Upper lobe of right lung (tissue), 1 donor: ENCODE measurements around the gene RFTN1. TPM values are rescaled to one million over a fixed set of nuclear protein-coding genes. Genes with fewer than 3 reads are reported as not detected.

Experiments
- ATAC-seq: fragments of 200-7000 bp; cut with Tn5 transposase; one replicate; pipeline ENCODE4 v1.9.1; 2020; ENCODE audit warnings: mild to moderate bottlenecking, moderate library complexity
- DNase-seq: peaks from one replicate; pipeline ENCODE4 v3.0.0-alpha.2; 2020
- H3K27ac ChIP-seq: fragments of 200-600 bp; one replicate; pipeline ENCODE4 v1.8.0; 2022
- H3K27me3 ChIP-seq: fragments of 200-600 bp; one replicate; pipeline ENCODE4 v1.8.0; 2022; ENCODE audit warnings: mild to moderate bottlenecking
- H3K36me3 ChIP-seq: fragments of 200-600 bp; one replicate; pipeline ENCODE4 v1.8.0; 2022
- H3K4me1 ChIP-seq: fragments of 200-600 bp; one replicate; pipeline ENCODE4 v1.8.0; 2022
- H3K4me3 ChIP-seq: fragments of 200-600 bp; one replicate; pipeline ENCODE4 v1.8.0; 2022; ENCODE audit warnings: mild to moderate bottlenecking
- H3K9me3 ChIP-seq: fragments of 200-600 bp; one replicate; pipeline ENCODE4 v1.8.0; 2022
- intact Hi-C: fragments of 100-400 bp; cut with DNase I; formaldehyde crosslinking; loops from one replicate; pipeline ENCODE4 v1.11.0; 2022
- total RNA-seq: library from RNA; stranded (reverse); fragmentation: NEBNext Ultra II Directional; extraction: Animal tissue kit (Norgen Biotek cat#: 25700); gene quantifications from one replicate; pipeline ENCODE4 v1.2.1, GENCODE V29; 2021
- TF ChIP-seq, protein P1 (sequence below): fragments of 200-600 bp; IDR thresholded peaks from one replicate; pipeline ENCODE4 v1.8.0; 2022; ENCODE audit warnings: antibody characterized with exemption
- donor health status: DM: no; HTN: yes; CAD: no; lungs with severe emphysema.

RFTN1 gene
- total RNA-seq, 1 donor from 2014 or later, result 69.4 TPM

DNA sequence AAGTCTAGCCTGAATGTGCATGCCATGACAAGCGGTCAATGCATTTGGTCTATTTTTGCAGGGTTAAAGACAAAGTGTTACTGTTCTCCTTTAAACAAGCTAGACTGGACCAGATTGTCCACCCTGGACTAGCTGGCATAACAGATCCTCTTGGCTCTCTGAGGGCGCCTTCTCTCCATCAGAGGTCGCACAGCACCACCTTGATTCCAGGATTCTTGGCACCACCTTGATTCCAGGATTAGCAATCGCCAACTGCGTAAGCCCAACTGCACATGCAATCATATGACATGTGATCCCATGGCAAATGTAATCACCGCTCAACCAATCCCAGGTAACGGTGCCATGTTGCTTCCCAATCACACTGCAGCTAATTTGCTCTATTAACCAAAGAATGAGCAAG lies 149.9 kb downstream of the RFTN1 start:
- TF ChIP-seq, protein P1, sequence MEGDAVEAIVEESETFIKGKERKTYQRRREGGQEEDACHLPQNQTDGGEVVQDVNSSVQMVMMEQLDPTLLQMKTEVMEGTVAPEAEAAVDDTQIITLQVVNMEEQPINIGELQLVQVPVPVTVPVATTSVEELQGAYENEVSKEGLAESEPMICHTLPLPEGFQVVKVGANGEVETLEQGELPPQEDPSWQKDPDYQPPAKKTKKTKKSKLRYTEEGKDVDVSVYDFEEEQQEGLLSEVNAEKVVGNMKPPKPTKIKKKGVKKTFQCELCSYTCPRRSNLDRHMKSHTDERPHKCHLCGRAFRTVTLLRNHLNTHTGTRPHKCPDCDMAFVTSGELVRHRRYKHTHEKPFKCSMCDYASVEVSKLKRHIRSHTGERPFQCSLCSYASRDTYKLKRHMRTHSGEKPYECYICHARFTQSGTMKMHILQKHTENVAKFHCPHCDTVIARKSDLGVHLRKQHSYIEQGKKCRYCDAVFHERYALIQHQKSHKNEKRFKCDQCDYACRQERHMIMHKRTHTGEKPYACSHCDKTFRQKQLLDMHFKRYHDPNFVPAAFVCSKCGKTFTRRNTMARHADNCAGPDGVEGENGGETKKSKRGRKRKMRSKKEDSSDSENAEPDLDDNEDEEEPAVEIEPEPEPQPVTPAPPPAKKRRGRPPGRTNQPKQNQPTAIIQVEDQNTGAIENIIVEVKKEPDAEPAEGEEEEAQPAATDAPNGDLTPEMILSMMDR, result no peak
- no peak for ATAC-seq
- intact Hi-C loops, result no loop called here

DNA sequence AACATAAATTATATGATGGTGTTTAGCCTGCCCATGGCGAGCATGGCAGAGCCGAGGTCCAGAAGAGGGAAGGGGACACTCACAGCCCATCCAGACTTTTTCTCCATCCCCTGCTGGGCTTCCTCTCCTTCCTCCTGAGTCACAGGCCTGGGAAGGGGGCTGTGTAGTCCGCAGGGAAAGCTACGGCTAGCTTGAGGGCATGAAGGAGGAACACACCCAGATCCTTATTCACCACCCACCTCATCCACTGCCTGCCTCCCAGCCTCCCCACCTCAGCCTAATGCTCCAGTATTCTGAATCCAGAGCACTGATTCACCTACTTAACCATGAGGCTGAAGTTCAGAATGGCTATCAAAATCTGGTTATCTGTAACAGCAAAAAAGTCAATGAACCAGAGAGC lies 150.7 kb downstream of the RFTN1 start:
- TF ChIP-seq, protein P1, result no peak
- H3K27me3 ChIP-seq, result no peaks in the 10 kb centered on the region
- no peaks in the 10 kb centered on the region for H3K4me1 ChIP-seq
- intact Hi-C loops, result no loop called here
- peaks cover 35% of the 10 kb centered on the region for H3K36me3 ChIP-seq
- no peak overlapping the region for H3K27ac ChIP-seq
- H3K9me3 ChIP-seq, result no peaks in the 10 kb centered on the region
- DNase-seq (no peak), ATAC-seq (no peak)
- H3K4me3 ChIP-seq, result no peak overlapping the region

More for the DNA sequence above, 149.9 kb downstream of the RFTN1 start:
- Histone ChIP-seq H3K27me3 (no peaks in the 10 kb centered on the region), H3K36me3 (peaks cover 39% of the 10 kb centered on the region), H3K4me1 (no peaks in the 10 kb centered on the region), H3K4me3 (no peak overlapping the region), H3K27ac (no peak overlapping the region), H3K9me3 (no peaks in the 10 kb centered on the region)
- no peak for DNase-seq

DNA sequence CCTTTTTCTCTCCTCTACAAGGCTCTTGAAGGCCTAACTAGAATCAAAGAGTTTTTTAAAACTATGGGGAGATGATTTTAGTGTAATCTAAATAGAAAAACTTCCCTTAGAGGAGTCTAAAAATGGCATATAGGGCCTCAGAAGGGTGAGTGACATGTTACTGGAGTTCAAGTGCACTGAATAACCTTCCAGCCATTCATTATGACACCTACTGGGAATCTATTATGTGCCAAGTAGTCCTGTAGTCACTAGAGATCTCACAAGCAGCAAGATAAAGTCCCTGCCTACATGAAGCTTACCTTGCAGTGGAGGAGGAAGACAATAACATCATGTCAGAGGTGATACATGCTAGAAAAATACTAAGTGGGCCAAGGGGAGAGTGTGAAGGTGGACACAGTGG lies 152.4 kb downstream of the RFTN1 start:
- Histone ChIP-seq H3K4me3 (no peak overlapping the region), H3K4me1 (no peaks in the 10 kb centered on the region), H3K9me3 (no peaks in the 10 kb centered on the region), H3K27ac (no peak overlapping the region), H3K27me3 (no peaks in the 10 kb centered on the region), H3K36me3 (peaks cover 34% of the 10 kb centered on the region)
- DNase-seq (no peak), ATAC-seq (no peak)
- intact Hi-C loops, result no loop called here
- TF ChIP-seq, protein P1, result no peak

DNA sequence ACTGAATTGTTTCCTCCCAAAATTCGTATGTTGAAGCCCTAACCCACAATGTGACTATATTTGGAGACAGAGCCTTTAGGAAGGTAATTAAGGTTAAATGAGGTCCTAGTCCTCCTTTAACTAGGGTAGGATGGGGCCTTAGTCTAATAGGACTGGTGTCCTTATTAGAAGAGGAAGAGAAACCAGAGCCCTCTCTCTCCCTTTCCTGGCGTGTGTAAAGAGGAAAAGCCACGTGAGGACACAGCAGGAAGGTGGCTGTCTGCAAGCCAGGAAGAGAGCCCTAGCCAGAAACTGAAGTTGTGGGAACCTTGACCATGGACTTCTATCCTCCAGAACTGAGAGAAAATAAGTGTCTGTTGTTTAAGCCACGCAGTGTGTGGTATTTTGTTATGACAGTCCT lies 154.2 kb downstream of the RFTN1 start:
- Histone ChIP-seq H3K4me1 (no peaks in the 10 kb centered on the region), H3K27ac (no peak overlapping the region), H3K9me3 (no peaks in the 10 kb centered on the region), H3K36me3 (peaks cover 29% of the 10 kb centered on the region), H3K27me3 (no peaks in the 10 kb centered on the region), H3K4me3 (no peak overlapping the region)
- TF ChIP-seq, protein P1, result no peak
- ATAC-seq (peak; percentile 80), DNase-seq (no peak)
- intact Hi-C loops, result no loop called here

DNA sequence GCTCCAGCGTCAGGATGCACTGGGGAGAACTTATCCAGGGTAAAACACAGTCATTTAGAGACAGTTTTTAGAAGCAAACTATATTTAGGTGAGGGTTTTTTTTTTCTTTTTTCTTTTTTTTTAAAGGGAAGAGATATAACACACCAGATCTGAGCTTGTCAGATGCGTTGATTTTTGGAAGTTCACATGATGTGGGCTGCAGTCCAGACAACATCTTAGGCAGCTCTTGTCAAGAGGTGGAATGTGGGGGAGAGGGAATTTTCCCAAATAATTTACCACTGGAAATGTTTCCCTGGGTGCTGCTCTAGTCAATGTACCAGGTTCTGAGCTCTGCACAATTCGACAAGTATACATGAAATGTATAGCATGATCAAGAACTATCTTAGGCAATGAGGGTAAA lies 155.2 kb downstream of the RFTN1 start:
- intact Hi-C loops, result no loop called here
- Histone ChIP-seq H3K27me3 (no peaks in the 10 kb centered on the region), H3K4me1 (no peaks in the 10 kb centered on the region), H3K9me3 (no peaks in the 10 kb centered on the region), H3K27ac (no peak overlapping the region), H3K36me3 (peaks cover 27% of the 10 kb centered on the region), H3K4me3 (no peak overlapping the region)
- DNase-seq (no peak), ATAC-seq (no peak)
- TF ChIP-seq, protein P1, result no peak
